Neural cell (in vitro differentiated cells): ENCODE results near the gene ZCCHC17. TPM values are rescaled to one million over a fixed set of nuclear protein-coding genes. Genes with fewer than 3 reads are reported as not detected.

Experiments used
- H2AFZ ChIP-seq: fragments of 200-600, 300-800 bp; sonication (generic), shearing (Covaris generic); 2 replicates; pipeline ENCODE4 v1.6.0; 2014; ENCODE audit warnings: low read depth, mild to moderate bottlenecking, antibody characterized with exemption, low read length, moderate library complexity
- H3F3A ChIP-seq: fragments of 200-600 bp; shearing (Covaris generic); 2 replicates; pipeline ENCODE4 v1.6.1; 2016; ENCODE audit warnings: mild to moderate bottlenecking, moderate library complexity, mixed read lengths, antibody characterized with exemption, low read length; ENCODE audit not compliant: insufficient read depth, poor library complexity, severe bottlenecking
- H3K27ac ChIP-seq: fragments of 200-600, 300-800 bp; sonication (generic), shearing (Covaris generic); 2 replicates; pipeline ENCODE4 v1.5.1; 2014; ENCODE audit warnings: mild to moderate bottlenecking, low read length, moderate library complexity
- H3K27me3 ChIP-seq: fragments of 300-800, 200-600 bp; sonication (generic), shearing (Covaris generic); 2 replicates; pipeline ENCODE4 v1.6.0; 2014; ENCODE audit warnings: mild to moderate bottlenecking, low read depth, low read length, moderate library complexity; ENCODE audit not compliant: insufficient read depth
- H3K36me3 ChIP-seq: fragments of 300-800, 200-600 bp; sonication (generic), shearing (Covaris generic); 2 replicates; pipeline ENCODE4 v1.5.1; 2014; ENCODE audit warnings: mild to moderate bottlenecking, antibody characterized with exemption, low read length, moderate library complexity; ENCODE audit not compliant: insufficient read depth
- H3K4me2 ChIP-seq: fragments of 300-800, 200-600 bp; sonication (generic), shearing (Covaris generic); 2 replicates; pipeline ENCODE4 v1.6.0; 2014; ENCODE audit warnings: mild to moderate bottlenecking, low read length
- H3K4me3 ChIP-seq: fragments of 300-800, 200-600 bp; sonication (generic), shearing (Covaris generic); 2 replicates; pipeline ENCODE4 v1.5.1; 2014; ENCODE audit warnings: mild to moderate bottlenecking, low read length, moderate library complexity
- H3K79me2 ChIP-seq: fragments of 200-600 bp; shearing (Covaris generic); replicated peaks from 2 replicates; pipeline ENCODE4 v1.6.0; 2014; ENCODE audit warnings: mild to moderate bottlenecking, low read length, moderate library complexity; ENCODE audit not compliant: insufficient read depth
- H3K9ac ChIP-seq: fragments of 300-800, 200-600 bp; sonication (generic), shearing (Covaris generic); 2 replicates; pipeline ENCODE4 v1.6.1; 2016; ENCODE audit warnings: mild to moderate bottlenecking, low read length, mixed read lengths
- H3K9me2 ChIP-seq: fragments of 200-600 bp; shearing (Covaris generic); 2 replicates; pipeline ENCODE4 v1.6.1; 2016; ENCODE audit warnings: mild to moderate bottlenecking, low read length, mixed read lengths; ENCODE audit not compliant: insufficient read depth
- H3K9me3 ChIP-seq: fragments of 200-600, 300-800 bp; sonication (generic), shearing (Covaris generic); 2 replicates; pipeline ENCODE4 v1.6.1; 2016; ENCODE audit warnings: mild to moderate bottlenecking, mixed run types, low read length, moderate library complexity, mixed read lengths
- H4K20me1 ChIP-seq: fragments of 200-600 bp; shearing (Covaris generic); 2 replicates; pipeline ENCODE4 v1.6.1; 2016; ENCODE audit warnings: mild to moderate bottlenecking, mixed run types; ENCODE audit not compliant: insufficient read depth
- EP300 ChIP-seq: fragments of 450-650 bp; conservative IDR thresholded peaks from 2 replicates; pipeline ENCODE4 v1.6.1; 2014; ENCODE audit warnings: antibody characterized with exemption, mild to moderate bottlenecking, moderate library complexity; ENCODE audit not compliant: poor library complexity, severe bottlenecking
- EZH2 ChIP-seq: fragments of 200-600, 300-800 bp; shearing (Covaris generic), sonication (generic); IDR thresholded peaks from 2 replicates; pipeline ENCODE4 v1.6.1; 2014; ENCODE audit warnings: antibody characterized with exemption, low read length, borderline replicate concordance, mild to moderate bottlenecking; ENCODE audit not compliant: insufficient read depth, poor library complexity, severe bottlenecking
- POLR2AphosphoS5 ChIP-seq: IDR thresholded peaks from 2 replicates; pipeline ENCODE4 v1.6.1; 2012
- RAD21 ChIP-seq: fragments of 450-650 bp; conservative IDR thresholded peaks from 2 replicates; pipeline ENCODE4 v1.6.1; 2014; ENCODE audit warnings: antibody characterized with exemption, mild to moderate bottlenecking, moderate library complexity
- TAF1 ChIP-seq: IDR thresholded peaks from 2 replicates; pipeline ENCODE4 v1.6.1; 2012; ENCODE audit warnings: low read depth
- polyA plus RNA-seq: library from polyadenylated mRNA; depleted of rRNA; stranded (reverse); fragments of >200 nt; gene quantifications from 2 replicates; pipeline ENCODE4 v1.2.3, GENCODE V29; 2014
- TF ChIP-seq, protein P1 (sequence below): fragments of 450-650 bp; IDR thresholded peaks from 2 replicates; pipeline ENCODE4 v1.5.1; 2014; ENCODE audit warnings: antibody characterized with exemption, mild to moderate bottlenecking, moderate library complexity; ENCODE audit not compliant: poor library complexity, severe bottlenecking
- TF ChIP-seq, protein P2 (sequence below): IDR thresholded peaks from 2 replicates; pipeline ENCODE4 v1.6.1; 2012; ENCODE audit warnings: borderline replicate concordance

ZCCHC17 gene
- polyA plus RNA-seq, 1 donor from 2014 or later = 146 TPM

DNA sequence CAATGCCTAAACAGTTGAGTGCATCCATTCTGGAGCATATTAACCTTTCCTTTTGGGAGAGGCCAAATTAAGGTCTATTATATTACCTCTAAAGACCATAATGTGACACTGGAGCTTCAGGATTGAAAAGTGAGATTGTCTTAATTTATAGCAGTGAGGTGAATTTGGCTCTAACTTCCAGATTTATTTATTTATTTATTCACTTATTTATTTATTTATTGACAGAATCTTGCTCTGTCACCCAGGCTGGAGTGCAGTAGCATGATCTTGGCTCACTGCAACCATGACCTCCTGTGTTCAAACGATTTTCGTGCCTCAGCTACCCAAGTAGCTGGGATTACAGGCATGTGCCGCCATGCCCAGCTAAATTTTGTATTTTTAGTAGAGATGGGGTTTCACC is 19.1 kb downstream of the ZCCHC17 start:
- no peak overlapping the region for H2AFZ ChIP-seq
- no peaks in the 10 kb centered on the region for H3K9me3 ChIP-seq
- H3F3A ChIP-seq = no peaks in the 10 kb centered on the region
- TF ChIP-seq POLR2AphosphoS5 (no peak), EZH2 (no peak), RAD21 (no peak), TAF1 (no peak)
- TF ChIP-seq, protein P1, sequence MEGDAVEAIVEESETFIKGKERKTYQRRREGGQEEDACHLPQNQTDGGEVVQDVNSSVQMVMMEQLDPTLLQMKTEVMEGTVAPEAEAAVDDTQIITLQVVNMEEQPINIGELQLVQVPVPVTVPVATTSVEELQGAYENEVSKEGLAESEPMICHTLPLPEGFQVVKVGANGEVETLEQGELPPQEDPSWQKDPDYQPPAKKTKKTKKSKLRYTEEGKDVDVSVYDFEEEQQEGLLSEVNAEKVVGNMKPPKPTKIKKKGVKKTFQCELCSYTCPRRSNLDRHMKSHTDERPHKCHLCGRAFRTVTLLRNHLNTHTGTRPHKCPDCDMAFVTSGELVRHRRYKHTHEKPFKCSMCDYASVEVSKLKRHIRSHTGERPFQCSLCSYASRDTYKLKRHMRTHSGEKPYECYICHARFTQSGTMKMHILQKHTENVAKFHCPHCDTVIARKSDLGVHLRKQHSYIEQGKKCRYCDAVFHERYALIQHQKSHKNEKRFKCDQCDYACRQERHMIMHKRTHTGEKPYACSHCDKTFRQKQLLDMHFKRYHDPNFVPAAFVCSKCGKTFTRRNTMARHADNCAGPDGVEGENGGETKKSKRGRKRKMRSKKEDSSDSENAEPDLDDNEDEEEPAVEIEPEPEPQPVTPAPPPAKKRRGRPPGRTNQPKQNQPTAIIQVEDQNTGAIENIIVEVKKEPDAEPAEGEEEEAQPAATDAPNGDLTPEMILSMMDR = no peak
- H4K20me1 ChIP-seq = no peaks in the 10 kb centered on the region
- H3K79me2 ChIP-seq = no peaks in the 10 kb centered on the region
- no peaks in the 10 kb centered on the region for H3K27me3 ChIP-seq
- H3K27ac ChIP-seq = no peak overlapping the region
- H3K36me3 ChIP-seq = peaks cover 6% of the 10 kb centered on the region
- no peak overlapping the region for H3K9ac ChIP-seq
- no peak overlapping the region for H3K4me2 ChIP-seq
- H3K9me2 ChIP-seq = no peaks in the 10 kb centered on the region
- no peak overlapping the region for H3K4me3 ChIP-seq

DNA sequence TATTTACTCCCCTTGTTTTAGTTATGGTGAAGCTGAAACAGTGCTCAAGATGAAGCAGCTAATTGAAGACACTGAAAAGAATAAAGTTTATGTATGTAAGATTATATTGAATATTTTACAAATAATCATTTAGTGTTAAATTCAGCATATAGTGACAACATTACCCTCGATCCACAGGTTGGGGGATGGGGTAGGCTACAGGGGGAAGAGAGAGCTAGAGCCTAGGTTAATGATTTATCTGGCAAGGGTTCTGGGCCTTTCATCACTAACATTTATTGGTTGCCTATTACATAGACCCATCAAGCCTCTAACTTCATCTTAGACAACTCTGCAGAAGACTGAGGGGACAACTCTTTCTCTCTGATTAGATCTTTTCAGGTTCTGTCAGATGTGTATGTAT is 21.3 kb downstream of the ZCCHC17 start:
- H3K4me2 ChIP-seq = no peak overlapping the region
- no peaks in the 10 kb centered on the region for H3K9me3 ChIP-seq
- H3F3A ChIP-seq = no peaks in the 10 kb centered on the region
- no peak overlapping the region for H3K27ac ChIP-seq
- H3K27me3 ChIP-seq = no peaks in the 10 kb centered on the region
- no peaks in the 10 kb centered on the region for H3K79me2 ChIP-seq
- no peaks in the 10 kb centered on the region for H4K20me1 ChIP-seq
- H3K4me3 ChIP-seq = no peak overlapping the region
- no peak overlapping the region for H2AFZ ChIP-seq
- TF ChIP-seq, protein P1 = no peak
- TF ChIP-seq EP300 = no peak
- TF ChIP-seq EZH2 = no peak
- TF ChIP-seq, protein P2, sequence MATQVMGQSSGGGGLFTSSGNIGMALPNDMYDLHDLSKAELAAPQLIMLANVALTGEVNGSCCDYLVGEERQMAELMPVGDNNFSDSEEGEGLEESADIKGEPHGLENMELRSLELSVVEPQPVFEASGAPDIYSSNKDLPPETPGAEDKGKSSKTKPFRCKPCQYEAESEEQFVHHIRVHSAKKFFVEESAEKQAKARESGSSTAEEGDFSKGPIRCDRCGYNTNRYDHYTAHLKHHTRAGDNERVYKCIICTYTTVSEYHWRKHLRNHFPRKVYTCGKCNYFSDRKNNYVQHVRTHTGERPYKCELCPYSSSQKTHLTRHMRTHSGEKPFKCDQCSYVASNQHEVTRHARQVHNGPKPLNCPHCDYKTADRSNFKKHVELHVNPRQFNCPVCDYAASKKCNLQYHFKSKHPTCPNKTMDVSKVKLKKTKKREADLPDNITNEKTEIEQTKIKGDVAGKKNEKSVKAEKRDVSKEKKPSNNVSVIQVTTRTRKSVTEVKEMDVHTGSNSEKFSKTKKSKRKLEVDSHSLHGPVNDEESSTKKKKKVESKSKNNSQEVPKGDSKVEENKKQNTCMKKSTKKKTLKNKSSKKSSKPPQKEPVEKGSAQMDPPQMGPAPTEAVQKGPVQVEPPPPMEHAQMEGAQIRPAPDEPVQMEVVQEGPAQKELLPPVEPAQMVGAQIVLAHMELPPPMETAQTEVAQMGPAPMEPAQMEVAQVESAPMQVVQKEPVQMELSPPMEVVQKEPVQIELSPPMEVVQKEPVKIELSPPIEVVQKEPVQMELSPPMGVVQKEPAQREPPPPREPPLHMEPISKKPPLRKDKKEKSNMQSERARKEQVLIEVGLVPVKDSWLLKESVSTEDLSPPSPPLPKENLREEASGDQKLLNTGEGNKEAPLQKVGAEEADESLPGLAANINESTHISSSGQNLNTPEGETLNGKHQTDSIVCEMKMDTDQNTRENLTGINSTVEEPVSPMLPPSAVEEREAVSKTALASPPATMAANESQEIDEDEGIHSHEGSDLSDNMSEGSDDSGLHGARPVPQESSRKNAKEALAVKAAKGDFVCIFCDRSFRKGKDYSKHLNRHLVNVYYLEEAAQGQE = no peak
- no peak for TF ChIP-seq TAF1
- no peak for TF ChIP-seq POLR2AphosphoS5
- no peak overlapping the region for H3K9ac ChIP-seq
- H3K9me2 ChIP-seq = no peaks in the 10 kb centered on the region
- H3K36me3 ChIP-seq = peaks cover 5% of the 10 kb centered on the region
